ENCODE data around the gene TRAPPC4. TPM values are rescaled to one million over a fixed set of nuclear protein-coding genes. Genes with fewer than 3 reads are reported as not detected.
"Not testable (repeated sequence)": the region's sequence is repeated elsewhere in the genome, so short reads cannot be mapped to it uniquely, and the experiment has no call there.

TRAPPC4 gene
- total RNA-seq, 1 donor from 2014 or later = 53.9 TPM

DNA sequence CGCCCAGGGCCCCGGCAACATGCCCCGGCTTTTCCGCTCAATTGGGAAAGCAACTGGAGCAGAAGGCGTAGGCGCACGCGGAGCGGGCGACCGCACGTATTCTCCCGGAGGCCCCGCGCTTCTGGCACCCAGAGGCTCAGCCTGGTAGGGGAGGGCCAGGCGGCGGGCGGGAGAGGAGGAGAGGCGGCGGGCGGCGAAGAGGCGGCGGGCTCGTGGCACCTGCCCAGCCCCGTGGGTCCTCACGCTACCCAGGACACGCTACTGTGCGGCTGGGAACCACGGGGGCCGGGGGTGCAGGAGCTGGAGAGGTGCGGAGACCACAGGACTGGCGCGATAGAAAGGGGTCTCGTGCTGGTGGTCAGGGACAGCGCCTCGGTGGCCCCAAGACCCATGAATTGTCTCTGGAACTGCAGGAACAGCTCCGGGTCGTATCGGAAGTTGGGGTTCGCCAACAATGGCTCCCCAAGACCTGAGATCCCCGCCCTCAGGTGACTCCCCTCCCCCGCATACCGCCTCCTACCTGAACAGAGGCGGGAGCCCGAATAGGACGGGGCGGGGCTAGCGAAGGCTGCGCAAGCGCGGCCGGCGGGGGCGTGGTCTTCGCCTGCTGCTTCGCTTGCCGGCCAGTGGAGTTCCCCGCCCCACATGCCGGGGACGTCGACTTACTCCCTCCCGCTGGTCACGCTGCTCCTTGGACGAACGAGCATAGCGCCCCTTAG is 11.9 kb downstream of the TRAPPC4 start, which contains the start of gene SLC37A4:
Gene SLC37A4 (minus strand): TSS at position 549 of the 719 bp plus-strand sequence.
- peak; percentile 97 for DNase-seq (ENCODE audit: low read depth)

DNA sequence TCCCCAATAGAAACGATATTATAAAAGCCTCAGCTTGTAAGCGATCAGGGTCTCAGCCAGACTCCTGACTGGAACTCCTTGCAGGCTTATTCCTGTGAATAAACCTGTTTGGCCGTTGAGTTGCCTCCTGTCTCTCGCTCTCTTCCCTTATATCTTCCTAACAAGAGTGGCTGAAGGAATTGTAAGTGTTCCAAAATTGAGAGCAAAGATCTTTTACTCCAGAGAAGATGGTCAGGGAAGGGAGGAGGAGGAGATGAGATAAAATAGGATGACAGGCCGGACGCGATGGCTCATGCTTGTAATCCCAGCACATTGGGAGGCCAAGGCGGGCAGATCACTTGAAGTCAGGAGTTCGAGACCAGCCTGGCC is 13.3 kb downstream of the TRAPPC4 start:
- no peak for DNase-seq (ENCODE audit: low read depth)

DNA sequence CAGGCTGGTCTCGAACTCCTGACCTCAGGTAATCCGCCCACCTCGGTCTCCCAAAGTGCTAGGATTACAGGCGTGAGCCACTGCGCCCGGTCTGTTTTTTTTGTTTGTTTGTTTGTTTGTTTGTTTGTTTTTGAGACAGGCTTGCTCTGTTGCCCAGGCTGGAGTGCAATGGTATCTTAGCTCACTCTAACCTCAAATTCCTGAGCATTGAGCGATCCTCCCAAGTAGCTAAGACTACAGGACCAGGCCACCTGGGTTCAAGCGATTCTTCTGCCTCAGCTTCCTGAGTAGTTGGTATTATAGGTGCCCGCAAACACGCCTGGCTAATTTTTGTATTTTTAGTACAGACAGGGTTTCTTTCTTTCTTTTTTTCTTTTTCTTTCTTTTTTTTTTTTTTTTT is 14.9 kb downstream of the TRAPPC4 start:
- not testable (repeated sequence) for DNase-seq (ENCODE audit: low read depth)

DNA sequence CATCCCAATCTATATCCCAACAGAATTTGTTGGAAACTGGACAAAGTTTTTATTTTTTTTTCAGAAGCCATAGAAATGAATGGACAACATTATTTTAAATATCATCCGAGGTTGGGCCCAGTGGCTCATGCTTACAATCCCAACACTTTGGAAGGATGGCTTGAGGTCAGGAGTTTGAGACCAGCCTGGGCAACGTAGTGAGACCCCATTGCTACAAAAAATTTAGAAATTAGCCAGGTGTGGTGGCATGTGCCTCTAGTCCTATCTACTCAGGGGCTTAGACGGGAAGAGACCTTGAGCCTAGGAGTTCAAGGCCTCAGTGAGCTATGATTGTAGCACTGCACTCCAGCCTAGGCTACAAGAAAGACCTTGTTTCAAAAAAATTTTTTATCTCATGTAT is 16.2 kb downstream of the TRAPPC4 start:
- no peak for DNase-seq (ENCODE audit: low read depth)

DNA sequence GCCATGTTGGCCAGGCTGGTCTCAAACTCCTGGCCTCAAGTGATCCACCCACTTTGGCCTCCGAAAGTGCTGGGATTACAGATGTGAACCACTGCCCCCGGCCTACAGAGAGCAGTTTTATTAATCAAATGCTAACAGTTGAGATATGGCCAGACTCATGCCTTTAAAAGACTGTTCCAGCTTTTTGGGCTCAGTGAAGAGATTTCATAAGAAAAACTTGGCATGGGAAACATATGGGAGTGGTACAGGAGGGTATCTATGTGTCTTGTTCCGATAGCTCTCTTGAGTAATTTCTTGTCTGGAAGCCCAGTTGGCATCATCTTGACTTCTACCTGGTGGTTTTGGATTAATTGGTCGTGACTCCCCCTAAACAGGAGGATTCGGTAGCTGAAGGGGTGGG is 20.3 kb downstream of the TRAPPC4 start:
- DNase-seq (ENCODE audit: low read depth) = no peak

DNA sequence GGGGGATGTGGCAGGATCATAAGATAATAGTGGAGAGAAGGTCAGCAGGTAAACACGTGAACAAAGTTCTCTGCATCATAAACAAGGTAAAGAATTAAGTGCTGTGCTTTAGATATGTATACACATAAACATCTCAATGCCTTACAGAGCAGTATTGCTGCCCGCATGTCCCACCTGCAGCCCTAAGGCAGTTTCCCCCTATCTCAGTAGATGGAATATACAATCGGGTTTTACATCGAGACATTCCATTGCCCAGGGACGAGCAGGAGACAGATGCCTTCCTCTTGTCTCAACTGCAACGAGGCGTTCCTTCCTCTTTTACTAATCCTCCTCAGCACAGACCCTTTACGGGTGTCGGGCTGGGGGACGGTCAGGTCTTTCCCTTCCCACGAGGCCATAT is 20.9 kb downstream of the TRAPPC4 start:
- not testable (repeated sequence) for DNase-seq (ENCODE audit: low read depth)

DNA sequence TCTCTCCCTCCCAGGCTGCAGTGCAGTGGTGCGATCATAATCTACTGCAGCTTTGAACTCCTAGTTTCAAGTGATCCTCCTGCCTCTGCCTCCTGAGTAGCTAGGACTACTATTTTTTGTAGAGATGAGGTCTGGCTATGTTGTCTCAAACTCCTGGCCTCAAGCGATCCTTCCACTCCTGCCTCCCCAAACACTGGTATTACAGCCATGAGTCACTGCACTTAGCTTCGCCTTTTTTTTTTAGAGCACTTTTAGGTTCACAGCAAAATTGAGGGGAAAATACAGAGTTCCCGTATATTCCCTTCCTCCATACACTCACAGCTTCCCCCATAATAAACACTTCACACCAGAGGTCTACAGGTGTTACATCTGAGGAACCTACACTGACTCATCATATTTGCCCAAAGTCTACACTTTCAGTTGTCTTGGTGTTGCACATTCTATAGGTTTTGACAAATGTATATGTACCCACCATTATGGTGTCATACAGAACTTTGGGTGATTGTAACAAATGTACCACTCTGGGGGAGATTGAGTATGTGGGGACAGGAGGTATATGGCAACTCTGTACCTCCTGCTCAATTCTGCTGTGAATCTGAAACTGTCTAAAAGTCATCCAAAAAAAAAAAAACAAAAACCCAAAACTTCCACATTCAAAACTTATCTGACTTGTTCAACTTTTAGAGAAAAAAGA is 23.4 kb downstream of the TRAPPC4 start:
- DNase-seq (ENCODE audit: low read depth) = no peak

DNA sequence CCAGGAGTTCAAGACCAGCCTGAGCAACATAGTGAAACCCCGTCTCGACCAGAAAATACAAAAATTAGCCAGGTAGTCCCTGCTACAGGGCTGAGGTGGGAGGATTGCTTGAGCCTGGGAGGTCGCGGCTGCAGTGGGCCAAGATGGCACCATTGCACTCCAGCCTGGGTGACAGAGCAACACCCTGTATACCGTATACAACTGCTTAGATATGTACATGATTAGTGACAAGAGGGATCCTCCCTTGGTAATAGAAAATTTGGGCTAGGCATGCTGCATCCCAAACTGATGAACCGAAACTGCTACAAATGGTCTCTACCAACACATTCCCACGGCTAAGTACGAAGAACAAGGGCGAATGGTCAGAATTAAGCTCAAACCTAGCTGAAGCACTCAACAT is 24.4 kb downstream of the TRAPPC4 start:
- DNase-seq (ENCODE audit: low read depth) = no peak

DNA sequence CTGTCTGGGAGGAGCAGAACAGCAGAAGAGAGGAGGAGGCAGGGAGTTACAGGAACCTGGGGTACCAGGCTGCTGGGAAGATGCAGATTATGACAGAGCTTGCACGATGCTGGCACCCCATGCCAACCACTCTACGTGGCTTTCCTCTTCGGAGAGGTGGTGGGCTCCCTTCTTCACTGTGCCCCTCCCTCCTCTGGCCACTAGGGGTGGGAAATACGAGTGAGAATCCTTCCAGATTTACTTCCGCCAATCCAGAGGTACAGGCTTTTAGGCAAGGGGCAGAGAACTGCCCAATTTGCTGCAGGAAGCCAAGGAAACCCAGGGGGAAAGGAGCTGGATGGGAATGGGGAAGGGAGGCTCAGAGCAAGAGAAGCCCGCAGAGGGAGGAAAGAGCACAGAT is 26.1 kb downstream of the TRAPPC4 start:
- DNase-seq (ENCODE audit: low read depth) = no peak

DNA sequence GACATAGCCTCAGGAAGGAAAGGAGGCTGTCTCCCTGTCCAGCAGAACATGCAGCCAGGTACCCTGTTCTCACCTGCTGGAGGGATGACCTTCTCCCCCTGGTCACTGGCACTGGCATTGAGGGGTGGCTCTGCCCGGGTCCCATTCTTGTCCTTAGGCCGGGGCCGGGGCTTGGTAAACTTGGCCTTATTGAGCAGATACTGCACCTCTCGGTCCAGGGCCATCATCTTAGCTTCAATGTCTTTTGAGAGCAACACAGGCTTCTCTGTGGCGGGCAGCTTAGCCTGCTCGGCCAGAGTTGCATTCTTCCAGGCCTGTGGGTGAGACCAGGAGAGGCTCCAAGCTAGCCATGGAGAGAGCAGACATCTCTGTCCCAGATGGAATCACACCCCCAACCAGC is 27.9 kb downstream of the TRAPPC4 start:
- DNase-seq (ENCODE audit: low read depth) = no peak

DNA sequence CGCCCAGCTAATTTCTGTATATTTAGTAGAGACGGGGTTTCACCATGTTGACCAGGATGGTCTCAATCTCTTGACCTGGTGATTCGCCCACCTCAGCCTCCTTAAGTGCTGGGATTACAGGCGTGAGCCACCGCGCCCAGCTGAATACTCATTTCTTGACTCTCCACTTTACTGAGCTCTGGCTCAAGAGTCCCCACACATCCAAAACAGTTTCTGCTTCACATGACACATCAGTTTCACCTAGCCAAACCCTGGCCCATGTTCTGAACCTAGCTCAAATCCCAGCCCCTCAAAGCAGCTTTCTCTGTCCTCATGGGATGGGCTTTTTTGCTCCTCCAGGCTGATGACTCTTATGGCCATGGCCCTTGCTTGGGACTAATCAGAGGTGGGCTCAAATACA is 28.6 kb downstream of the TRAPPC4 start:
- no peak for DNase-seq (ENCODE audit: low read depth)

DNA sequence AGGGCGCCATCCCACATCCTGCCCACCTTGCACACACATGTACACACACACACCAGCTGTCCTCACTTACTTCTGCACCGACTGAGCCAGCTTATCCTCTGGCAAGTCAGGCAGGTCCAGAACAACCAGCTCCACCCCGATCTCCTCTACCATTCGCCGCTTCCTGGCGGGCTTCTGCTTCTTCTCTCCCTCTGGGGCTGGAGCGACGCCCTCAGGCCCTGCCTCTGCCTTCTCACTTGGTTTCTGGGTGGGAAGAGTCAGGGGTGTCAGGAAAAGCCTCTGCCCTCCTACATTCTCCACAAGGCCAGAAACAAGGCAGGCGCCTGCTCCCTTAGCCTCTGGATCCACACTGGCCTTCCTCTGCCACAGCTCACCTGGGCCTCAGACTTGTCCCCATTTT is 30.1 kb downstream of the TRAPPC4 start:
- no peak for DNase-seq (ENCODE audit: low read depth)

DNA sequence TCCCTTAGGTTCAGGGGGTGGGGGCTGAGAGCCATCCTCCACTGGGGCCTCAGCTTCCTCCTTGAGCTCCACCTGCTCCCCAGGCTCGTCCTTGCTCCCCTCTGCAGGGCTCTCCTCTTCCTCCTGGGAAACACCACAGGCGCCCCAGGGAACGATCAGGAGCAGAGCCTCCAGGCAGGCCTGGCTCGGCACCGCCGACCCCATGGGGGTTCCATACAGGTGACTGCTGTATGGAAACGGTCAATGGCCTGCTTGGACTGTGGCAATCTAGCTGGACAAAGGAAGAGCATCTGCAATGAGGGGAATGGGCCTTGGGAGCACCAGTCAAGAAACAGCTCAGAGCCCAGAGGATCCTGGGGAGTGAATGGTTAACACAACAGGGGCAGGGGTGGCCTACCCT is 30.5 kb downstream of the TRAPPC4 start:
- no peak for DNase-seq (ENCODE audit: low read depth)

DNA sequence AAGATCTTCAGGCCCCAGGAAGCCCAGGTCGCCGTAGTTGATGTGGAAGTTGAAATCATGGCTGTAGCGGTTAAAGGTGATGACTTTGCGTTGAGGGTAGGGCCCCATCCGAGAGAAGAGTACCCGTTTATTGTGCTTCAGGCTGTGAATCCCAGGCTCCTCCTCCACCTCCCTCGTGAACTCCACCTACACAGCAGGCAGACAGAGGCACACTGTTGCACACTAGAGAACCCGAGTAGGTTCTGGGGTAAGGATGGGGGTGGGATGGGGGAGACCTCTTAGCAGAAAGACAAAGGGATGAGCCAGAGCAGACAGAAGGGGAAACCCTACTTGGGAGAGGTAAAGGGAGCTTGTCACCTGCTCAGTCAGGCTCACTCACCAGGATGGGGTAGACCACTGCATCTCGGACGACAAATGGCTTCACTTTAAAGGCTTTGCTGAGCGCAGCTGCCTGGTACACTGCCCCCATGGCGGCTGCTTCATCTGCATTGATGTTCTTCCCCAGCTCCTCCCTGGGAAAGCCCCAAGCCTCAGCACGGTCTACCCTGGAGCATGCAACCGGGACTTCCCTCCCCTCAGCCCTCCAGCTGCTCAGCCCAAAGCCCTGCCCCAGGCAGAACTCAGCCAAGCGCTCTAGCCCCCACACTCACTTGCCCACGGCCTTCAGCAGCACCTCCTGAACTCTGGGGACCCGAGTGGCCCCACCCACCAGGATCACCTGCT is 33.0 kb downstream of the TRAPPC4 start:
- DNase-seq (ENCODE audit: low read depth) = peak; percentile 39

DNA sequence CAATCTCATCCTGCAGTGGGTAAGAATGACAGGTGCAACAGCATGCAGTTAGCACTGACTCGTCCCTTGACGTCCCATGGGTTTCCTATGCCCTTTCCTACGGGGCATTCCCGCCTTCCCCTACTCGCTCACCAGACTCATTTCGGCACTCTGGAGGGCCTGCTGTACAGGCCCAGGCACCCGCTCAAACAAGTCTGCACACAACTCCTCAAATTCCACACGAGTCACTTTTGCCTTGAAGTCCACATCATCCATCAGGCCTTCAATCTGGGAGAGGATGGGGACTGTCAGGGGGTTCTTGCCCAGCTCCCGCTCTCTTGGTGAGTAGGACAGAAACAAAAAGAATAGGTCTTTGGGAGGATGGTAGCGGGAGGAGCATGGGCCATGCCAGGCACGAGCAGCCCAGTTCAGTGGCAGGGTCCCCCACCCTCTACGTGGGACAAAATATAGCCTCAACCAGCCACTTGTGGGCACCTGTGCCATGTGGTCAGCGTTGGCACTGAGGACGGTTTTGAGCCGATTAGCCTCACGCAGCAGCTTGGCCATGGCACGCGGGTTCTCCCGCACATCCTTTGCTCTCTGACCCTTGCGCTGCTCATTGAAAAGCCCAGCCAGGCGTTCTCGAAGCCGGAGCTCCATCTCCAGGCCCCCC is 33.7 kb downstream of the TRAPPC4 start:
- DNase-seq (ENCODE audit: low read depth) = no peak

DNA sequence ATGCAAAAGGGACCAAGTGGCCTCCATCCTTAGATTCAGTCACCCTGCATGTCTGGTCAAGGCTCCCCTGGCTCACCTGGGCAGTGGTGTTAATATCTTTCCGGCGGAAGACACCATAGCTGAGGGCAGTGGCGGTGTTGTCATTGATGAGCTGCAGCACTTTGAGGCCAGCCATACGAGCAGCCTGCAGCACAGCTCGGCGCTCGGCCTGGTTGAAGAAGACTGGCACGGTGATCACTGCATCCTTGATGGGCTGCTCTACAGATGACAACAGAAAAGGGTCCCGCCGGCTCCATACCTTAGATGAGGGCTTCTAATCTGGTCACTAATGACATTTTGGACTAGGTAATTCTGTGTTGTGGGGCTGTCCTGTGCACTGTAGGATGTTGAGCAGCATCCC is 35.9 kb downstream of the TRAPPC4 start:
- DNase-seq (ENCODE audit: low read depth) = no peak

DNA sequence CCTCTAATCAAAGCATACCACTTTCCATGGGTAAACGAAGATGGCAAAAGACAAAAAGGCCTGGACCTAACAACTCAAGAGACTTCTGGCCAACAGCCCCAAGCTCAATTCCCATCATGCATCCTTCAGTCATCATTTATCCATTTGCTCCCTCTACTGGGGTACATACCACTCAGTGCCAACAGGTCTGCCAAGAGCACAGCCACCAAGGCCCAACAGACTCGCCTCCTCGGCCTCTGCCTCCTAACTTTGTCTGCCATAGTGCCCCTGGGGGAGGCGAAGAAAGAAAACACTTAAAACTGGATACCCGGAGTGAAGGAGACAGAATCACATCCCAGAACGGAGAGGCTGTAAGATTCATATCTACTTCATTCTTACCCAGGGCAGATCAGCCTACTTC is 37.3 kb downstream of the TRAPPC4 start:
- DNase-seq (ENCODE audit: low read depth) = peak; percentile 44

DNA sequence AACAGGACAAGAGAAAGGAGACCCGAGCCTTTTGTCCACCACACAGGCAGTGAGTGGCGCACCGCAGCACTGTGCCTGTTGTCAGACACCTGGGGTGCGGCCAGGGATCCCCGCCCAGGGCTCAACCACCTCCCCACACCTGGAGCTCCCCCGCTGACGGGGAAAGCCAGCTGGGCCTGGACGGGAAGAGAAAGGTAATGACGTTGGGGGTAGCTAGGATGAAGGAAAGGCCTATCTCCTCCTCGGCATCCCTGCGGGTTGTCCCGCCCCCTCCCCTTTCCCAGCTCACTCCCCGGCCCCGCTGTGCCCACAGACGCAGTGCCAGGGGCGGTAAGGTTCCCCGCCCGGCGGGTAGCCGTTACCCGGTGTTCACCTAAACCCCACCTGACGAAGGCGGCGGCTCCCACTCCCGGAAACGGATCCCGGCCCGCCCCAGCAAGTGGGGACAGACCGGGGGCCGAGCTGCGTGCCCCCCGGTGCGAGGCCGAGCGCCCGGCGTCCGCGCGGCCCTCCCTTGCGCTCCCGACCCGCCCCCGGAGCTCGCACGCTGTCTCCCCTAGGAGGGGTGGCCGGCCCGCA is 37.9 kb downstream of the TRAPPC4 start:
- no peak for DNase-seq (ENCODE audit: low read depth)

DNA sequence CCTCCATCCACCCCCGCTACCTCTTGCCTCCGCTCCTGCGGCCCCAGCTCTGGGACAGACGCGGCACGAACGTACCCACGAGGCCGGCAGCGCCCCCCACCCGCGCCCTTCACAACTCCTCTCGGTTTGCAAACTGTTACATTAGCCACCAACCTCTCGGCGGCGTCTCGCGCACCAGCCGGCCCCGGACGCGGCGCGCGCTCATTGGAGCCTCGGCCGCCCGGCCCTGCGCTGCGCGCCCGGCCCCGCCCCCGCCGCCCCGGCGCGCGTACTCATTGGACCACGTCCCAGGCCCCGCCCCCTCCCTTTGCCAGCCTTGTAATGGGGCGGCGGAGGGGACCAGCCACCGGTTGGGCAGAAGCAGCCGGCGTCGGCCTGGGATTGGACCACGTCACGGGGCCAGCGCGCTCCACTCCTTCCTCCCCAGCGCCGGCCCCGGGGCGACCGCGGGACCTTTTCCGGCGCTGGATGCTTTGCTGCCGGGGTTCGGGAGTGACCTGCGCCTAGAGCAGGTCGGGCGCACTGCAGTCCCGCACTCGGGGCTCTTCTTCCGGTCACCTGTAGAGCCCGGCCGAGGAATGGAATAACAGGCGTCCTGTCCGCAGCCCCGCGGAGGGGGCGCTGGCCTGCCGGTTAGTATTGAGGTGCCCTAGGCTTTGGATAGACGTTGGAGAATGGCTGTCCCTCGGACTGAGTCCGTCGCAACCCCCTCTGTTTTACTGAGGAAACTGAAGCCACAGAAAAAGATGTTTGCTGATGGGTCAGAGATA is 38.6 kb downstream of the TRAPPC4 start, which contains the start of gene HYOU1:
Gene HYOU1 (minus strand): TSS at position 206 of the 770 bp plus-strand sequence. CDS start 1,045 bp downstream, outside the sequence.
- peak; percentile 98 for DNase-seq (ENCODE audit: low read depth)

DNA sequence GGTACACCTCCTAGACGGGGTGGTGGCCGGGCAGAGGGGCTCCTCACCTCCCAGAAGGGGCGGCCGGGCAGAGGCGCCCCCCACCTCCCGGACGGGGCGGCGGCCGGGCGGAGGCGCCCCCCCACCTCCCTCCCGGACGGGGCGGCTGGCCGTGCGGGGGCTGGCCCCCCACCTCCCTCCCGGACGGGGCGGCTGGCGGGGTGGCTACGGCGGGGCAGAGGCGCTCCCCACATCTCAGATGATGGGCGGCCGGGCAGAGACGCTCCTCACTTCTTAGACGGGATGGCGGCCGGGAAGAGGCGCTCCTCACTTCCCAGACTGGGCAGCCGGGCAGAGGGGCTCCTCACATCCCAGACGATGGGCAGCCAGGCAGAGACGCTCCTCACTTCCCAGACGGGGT is 40.6 kb downstream of the TRAPPC4 start:
- DNase-seq (ENCODE audit: low read depth) = not testable (repeated sequence)

All from myocyte (in vitro differentiated cells).